Measurements from ENCODE around the gene FADS3.

The FADS3 gene

DNA sequence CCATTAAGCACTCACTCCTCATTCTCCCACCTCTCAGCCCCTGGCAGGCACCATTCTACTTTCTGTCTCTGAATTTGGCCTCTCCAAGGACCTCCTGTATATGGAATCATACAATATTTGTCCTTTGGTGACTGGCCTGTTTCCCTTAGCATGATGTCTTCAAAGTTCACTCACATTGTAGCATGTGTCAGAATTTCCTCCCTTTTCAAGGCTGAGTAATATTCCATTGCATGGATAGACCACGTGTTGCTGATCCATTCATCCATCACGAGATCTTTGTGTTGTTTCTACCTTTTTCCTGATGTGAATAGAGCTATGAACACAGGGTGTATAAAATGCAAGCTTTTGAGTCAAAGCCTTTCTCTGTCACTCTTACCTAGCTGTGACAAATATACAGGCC is 51.6 kb downstream of the FADS3 start:
- DNase-seq (ENCODE audit: low spot score), result no peak
- TF ChIP-seq CTCF (IDR thresholded peaks at IDR 0.05; ENCODE audit: extremely low read depth, insufficient read depth, missing control alignments), result no peak
- in situ Hi-C loops (cut with MboI; ENCODE audit: low pct_unique_long_range_greater_than_20kb, low sequenced_read_pairs, unreplicated experiment), result no loop called here

DNA sequence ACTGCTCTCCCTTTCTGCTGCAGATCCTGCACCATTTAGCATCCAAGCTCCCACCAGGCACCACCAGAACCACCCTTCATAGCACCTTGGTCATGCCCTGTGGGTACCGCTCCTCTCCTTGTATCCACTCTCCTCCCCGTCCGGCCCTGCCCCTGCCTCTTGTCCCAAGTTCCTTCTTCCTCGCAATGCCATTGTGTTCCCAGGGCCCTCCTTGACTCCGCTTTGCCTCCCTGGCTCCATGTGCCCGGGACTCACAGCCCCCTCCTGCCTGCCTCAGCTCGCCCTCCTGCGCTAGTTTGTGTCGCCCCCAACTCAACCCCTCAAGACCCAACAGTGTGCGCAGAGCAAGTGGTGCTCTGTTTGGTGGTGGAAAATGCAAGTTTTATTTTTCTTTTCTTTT is 52.4 kb downstream of the FADS3 start:
- in situ Hi-C loops (cut with MboI; ENCODE audit: low pct_unique_long_range_greater_than_20kb, low sequenced_read_pairs, unreplicated experiment), result no loop called here
- no peak for TF ChIP-seq CTCF (IDR thresholded peaks at IDR 0.05; ENCODE audit: extremely low read depth, insufficient read depth, missing control alignments)
- no peak for DNase-seq (ENCODE audit: low spot score)

GRCh38 chr11:61838501-61838900 is 52.8 kb downstream of the FADS3 start:
- no peak for DNase-seq (ENCODE audit: low spot score)
- in situ Hi-C loops (cut with MboI; ENCODE audit: low pct_unique_long_range_greater_than_20kb, low sequenced_read_pairs, unreplicated experiment), result no loop called here
- TF ChIP-seq CTCF (IDR thresholded peaks at IDR 0.05; ENCODE audit: extremely low read depth, insufficient read depth, missing control alignments), result no peak

DNA sequence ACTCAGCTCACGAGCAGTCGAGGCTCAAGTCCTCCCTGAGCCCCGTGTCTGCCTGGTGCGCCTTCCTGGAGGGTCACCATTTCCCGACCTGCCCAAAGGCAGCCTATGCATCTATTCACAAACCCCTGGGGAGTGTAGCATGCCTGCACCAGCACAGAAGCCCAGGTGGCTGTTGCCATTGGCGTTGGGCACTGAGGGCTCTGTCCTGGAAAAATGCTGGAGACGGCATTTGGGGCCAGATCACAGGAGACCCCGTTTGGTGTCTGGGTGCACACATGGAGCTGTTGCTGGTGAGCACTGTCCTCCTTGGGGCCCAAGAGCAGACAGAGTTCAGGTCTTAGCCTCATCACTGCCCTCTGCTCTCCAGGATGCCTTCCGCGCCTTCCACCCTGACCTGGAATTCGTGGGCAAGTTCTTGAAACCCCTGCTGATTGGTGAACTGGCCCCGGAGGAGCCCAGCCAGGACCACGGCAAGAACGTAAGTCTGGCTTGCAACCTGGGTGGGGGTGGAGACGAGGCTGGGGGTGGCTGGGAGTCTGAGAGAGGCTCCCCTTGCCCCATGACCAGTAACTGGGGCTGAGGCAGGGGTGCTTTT is 53.8 kb downstream of the FADS3 start:
- in situ Hi-C loops (cut with MboI; ENCODE audit: low pct_unique_long_range_greater_than_20kb, low sequenced_read_pairs, unreplicated experiment), result no loop called here
- DNase-seq (ENCODE audit: low spot score), result no peak
- no peak for TF ChIP-seq CTCF (IDR thresholded peaks at IDR 0.05; ENCODE audit: extremely low read depth, insufficient read depth, missing control alignments)

DNA sequence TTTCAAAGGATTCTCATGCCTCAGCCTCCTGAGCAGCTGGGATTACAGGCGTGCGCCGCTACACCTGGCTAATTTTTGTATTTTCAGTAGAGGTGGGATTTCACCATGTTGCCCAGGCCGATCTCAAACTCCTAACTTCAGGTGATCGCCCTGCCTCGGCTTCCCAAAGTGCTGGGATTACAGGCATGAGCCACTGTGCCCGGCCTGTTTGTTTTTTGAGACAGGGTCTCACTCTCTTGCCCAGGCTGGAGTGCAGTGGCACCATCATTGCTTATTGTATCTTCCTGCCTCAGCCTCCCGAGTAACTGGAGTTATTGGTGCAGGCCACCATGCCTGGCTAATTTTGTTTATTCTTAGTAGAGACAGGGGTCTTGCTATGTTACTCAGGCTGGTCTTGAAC is 55.2 kb downstream of the FADS3 start:
- DNase-seq (ENCODE audit: low spot score), result no peak
- TF ChIP-seq CTCF (IDR thresholded peaks at IDR 0.05; ENCODE audit: extremely low read depth, insufficient read depth, missing control alignments), result no peak
- in situ Hi-C loops (cut with MboI; ENCODE audit: low pct_unique_long_range_greater_than_20kb, low sequenced_read_pairs, unreplicated experiment), result no loop called here

DNA sequence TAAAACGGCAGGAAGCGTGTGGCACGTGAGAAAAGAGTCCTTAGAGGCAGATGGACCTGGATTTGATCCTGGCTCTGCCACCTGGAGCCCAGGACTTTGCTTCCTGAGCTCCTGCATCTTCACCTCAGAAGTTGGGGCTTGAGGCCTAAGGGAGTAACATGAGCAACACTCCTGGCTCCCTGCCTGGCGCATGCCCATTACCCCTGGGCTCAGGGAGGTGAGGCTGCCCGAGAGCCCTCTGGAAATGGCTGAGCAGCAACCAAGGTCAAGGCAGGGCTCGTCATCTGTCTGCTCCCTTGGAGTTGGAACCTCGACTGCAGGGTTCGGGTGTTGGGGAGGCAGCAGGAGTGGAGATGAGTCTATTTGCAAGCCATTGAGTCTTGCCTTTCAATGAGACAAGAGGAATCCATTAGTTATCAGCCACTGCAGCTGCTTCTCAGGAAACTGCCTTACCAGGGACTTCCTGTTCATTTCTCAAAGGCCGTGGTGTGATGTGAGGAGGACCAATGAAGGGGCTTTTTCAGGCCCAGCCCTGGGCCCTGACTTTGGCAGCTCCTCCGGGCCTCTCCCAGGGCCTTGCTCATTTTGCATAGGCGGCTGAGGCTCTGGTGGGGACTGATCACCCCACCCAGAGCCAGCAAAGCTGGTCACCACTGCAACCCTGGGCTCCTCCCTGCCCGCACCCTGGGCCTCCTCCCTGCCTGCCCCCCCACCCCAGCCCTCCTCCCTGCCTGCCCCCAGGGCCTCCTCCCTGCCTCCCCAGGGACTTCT is 56.9 kb downstream of the FADS3 start:
- peak; percentile 88 for DNase-seq (ENCODE audit: low spot score)
- in situ Hi-C loops (cut with MboI; ENCODE audit: low pct_unique_long_range_greater_than_20kb, low sequenced_read_pairs, unreplicated experiment), result no loop called here
- no peak for TF ChIP-seq CTCF (IDR thresholded peaks at IDR 0.05; ENCODE audit: extremely low read depth, insufficient read depth, missing control alignments)

Measured in GM13977 (cell line).